Measurements from ENCODE around the gene C16orf95. TPM values are rescaled to one million over a fixed set of nuclear protein-coding genes. Genes with fewer than 3 reads are reported as not detected.
A peak's percentile ranks its signal among the peaks of the same experiment; 100 is the strongest.

The C16orf95 gene
- total RNA-seq, 1 donor from 2014 or later, result 1.7 TPM

GRCh38 chr16:87326151-87326571 lies 9.0 kb upstream of the C16orf95 start:
- H3K4me3 ChIP-seq (ENCODE audit: low read depth, low read length), result no peak overlapping the region
- no peak for DNase-seq (ENCODE audit: low read depth)

GRCh38 chr16:87325423-87325858 lies 8.2 kb upstream of the C16orf95 start:
- no peak for DNase-seq (ENCODE audit: low read depth)
- TF ChIP-seq CTCF (conservative IDR thresholded peaks at IDR 0.05; ENCODE audit: low read depth, low read length), result no peak
- no peak overlapping the region for H3K4me3 ChIP-seq (ENCODE audit: low read depth, low read length)

More at GRCh38 chr16:87326151-87326571, 9.0 kb upstream of the C16orf95 start:
- TF ChIP-seq CTCF (conservative IDR thresholded peaks at IDR 0.05; ENCODE audit: low read depth, low read length), result no peak

DNA sequence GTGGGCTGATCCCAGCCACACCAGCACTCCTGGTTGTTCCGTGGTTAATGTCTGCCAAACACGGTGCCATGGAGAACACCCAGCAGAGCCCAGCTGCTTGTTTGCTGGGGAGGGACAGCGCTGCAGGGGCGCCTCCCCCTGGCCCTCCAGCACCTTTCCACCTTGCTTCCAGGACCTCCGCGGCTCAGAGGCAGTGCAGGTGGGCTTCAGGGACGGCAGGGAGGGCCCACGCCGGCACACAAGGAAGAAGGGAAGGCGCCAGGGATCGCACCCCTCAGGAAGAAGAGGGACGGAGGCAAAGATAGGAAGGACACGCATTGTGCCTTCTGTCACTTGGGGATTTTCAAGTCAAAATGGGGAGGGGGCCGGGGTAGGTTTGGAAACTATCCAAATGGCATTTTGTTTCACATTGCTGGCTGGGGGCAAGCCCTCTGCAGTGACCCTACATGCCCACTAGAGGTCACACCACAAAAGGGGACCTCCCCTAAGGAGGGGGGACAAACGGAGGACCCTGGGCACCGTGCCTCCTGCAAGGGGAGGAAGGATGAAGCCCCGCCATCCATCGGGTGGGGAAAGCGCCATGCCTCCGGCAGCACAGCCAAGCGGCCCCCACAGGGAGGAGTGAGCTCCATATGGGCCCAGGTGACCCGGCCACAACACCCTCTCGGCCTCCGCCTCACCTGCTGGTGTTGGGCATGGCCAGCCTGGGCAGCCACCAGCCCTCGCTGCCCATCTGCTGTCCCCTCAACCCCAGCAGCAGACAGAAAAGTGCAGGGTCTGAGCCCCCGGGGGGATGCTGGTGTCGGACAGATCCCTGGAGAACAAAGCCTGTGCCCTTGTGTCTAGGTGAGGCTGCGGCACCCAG lies 7.5 kb upstream of the C16orf95 start:
- no peak overlapping the region for H3K4me3 ChIP-seq (ENCODE audit: low read depth, low read length)
- peak; percentile 79 for TF ChIP-seq CTCF (conservative IDR thresholded peaks at IDR 0.05; ENCODE audit: low read depth, low read length)
- no peak for DNase-seq (ENCODE audit: low read depth)

GRCh38 chr16:87323727-87324410 lies 6.7 kb upstream of the C16orf95 start:
- no peak for DNase-seq (ENCODE audit: low read depth)

GRCh38 chr16:87322833-87323726 lies 5.9 kb upstream of the C16orf95 start:
- TF ChIP-seq CTCF (conservative IDR thresholded peaks at IDR 0.05; ENCODE audit: low read depth, low read length), result no peak
- H3K4me3 ChIP-seq (ENCODE audit: low read depth, low read length), result no peak overlapping the region
- DNase-seq (ENCODE audit: low read depth), result no peak

More at GRCh38 chr16:87323727-87324410, 6.7 kb upstream of the C16orf95 start:
- no peak for TF ChIP-seq CTCF (conservative IDR thresholded peaks at IDR 0.05; ENCODE audit: low read depth, low read length)
- no peak overlapping the region for H3K4me3 ChIP-seq (ENCODE audit: low read depth, low read length)

GRCh38 chr16:87322360-87322759 lies 5.2 kb upstream of the C16orf95 start:
- no peak for DNase-seq (ENCODE audit: low read depth)
- no peak overlapping the region for H3K4me3 ChIP-seq (ENCODE audit: low read depth, low read length)
- no peak for TF ChIP-seq CTCF (conservative IDR thresholded peaks at IDR 0.05; ENCODE audit: low read depth, low read length)
